Bronchial epithelial cell (primary cell): Measurements from ENCODE around the gene DNM3. TPM values are rescaled to one million over a fixed set of nuclear protein-coding genes. Genes with fewer than 3 reads are reported as not detected.

ENCODE experiments used
- DNase-seq: peaks from one replicate; pipeline ENCODE4 v3.0.0-alpha.2; 2010; ENCODE audit warnings: low read depth
- FAIRE-seq: peaks from 2 replicates; lab custom pipeline; 2011; peaks lifted over from hg19 to GRCh38; lab: Jason Lieb, UNC
- H3K27me3 ChIP-seq: 2 replicates; pipeline ENCODE4 v1.5.1; 2011; ENCODE audit warnings: low read length; ENCODE audit not compliant: control insufficient read depth, insufficient read depth
- H3K36me3 ChIP-seq: 2 replicates; pipeline ENCODE4 v1.5.1; 2011; ENCODE audit warnings: low read length; ENCODE audit not compliant: control insufficient read depth, insufficient read depth
- H3K4me3 ChIP-seq: 2 replicates; pipeline ENCODE4 v1.5.1; 2011; ENCODE audit warnings: mild to moderate bottlenecking, low read depth, low read length, control low read depth
- CTCF ChIP-seq: IDR thresholded peaks from 2 replicates; pipeline ENCODE4 v1.5.1; 2011; ENCODE audit warnings: mild to moderate bottlenecking, moderate library complexity, low read length, control low read depth, inconsistent platforms; ENCODE audit not compliant: insufficient read depth, severe bottlenecking
- total RNA-seq: library from RNA; depleted of rRNA; stranded (reverse); fragments of >200 nt; gene quantifications from 2 replicates; pipeline ENCODE4 v1.2.1, GENCODE V29; 2014

DNM3 gene
- total RNA-seq, 1 donor from 2014 or later, result 1.3 TPM

GRCh38 chr1:171801487-171801891, 39.8 kb upstream of the DNM3 start:
- H3K27me3 ChIP-seq, result no peaks in the 10 kb centered on the region
- DNase-seq, result peak; percentile 48
- H3K4me3 ChIP-seq, result no peak overlapping the region
- no peak for FAIRE-seq
- peaks cover 3% of the 10 kb centered on the region for H3K36me3 ChIP-seq
- peak; percentile 78 for TF ChIP-seq CTCF

GRCh38 chr1:171802207-171802606, 39.1 kb upstream of the DNM3 start:
- Histone ChIP-seq H3K27me3 (no peaks in the 10 kb centered on the region), H3K4me3 (no peak overlapping the region), H3K36me3 (no peaks in the 10 kb centered on the region)
- DNase-seq, result no peak
- no peak for TF ChIP-seq CTCF
- no peak for FAIRE-seq

- no peak overlapping the region for H3K4me3 ChIP-seq
- TF ChIP-seq CTCF, result no peak
- FAIRE-seq (no peak), DNase-seq (no peak)
- no peaks in the 10 kb centered on the region for H3K36me3 ChIP-seq
- no peaks in the 10 kb centered on the region for H3K27me3 ChIP-seq
Measured at GRCh38 chr1:171803045-171803444, 38.3 kb upstream of the DNM3 start.

- no peak overlapping the region for H3K4me3 ChIP-seq
- H3K27me3 ChIP-seq, result no peaks in the 10 kb centered on the region
- DNase-seq (no peak), FAIRE-seq (no peak)
- H3K36me3 ChIP-seq, result no peaks in the 10 kb centered on the region
- TF ChIP-seq CTCF, result no peak
Measured at GRCh38 chr1:171803461-171804022, 37.8 kb upstream of the DNM3 start.

GRCh38 chr1:171805395-171806115, 35.7 kb upstream of the DNM3 start:
- no peak overlapping the region for H3K4me3 ChIP-seq
- FAIRE-seq (no peak), DNase-seq (no peak)

More at GRCh38 chr1:171805395-171806115, 35.7 kb upstream of the DNM3 start:
- TF ChIP-seq CTCF, result no peak
- Histone ChIP-seq H3K36me3 (no peaks in the 10 kb centered on the region), H3K27me3 (no peaks in the 10 kb centered on the region)
